Measurements from ENCODE around the gene C11orf24.
"Not testable (repeated sequence)": the region's sequence is repeated elsewhere in the genome, so short reads cannot be mapped to it uniquely, and the experiment has no call there.

Gene C11orf24

GRCh38 chr11:68271781-68272608 lies at the start of gene C11orf24:
Gene C11orf24 (minus strand): TSS chr11:68271973. CDS start chr11:68263767, 8,206 bp downstream.
- DNase-seq, result peak; percentile 85

GRCh38 chr11:68317147-68317785 lies 45.5 kb upstream of the C11orf24 start:
- no peak for DNase-seq

- no peak for DNase-seq
Measured at GRCh38 chr11:68315171-68315920, 43.6 kb upstream of the C11orf24 start.

GRCh38 chr11:68314203-68315170 lies 42.7 kb upstream of the C11orf24 start:
- DNase-seq, result no peak

GRCh38 chr11:68313574-68314202 lies 41.9 kb upstream of the C11orf24 start:
- DNase-seq, result no peak

GRCh38 chr11:68312780-68313573 lies 41.2 kb upstream of the C11orf24 start:
- DNase-seq, result no peak

- no peak for DNase-seq
Measured at GRCh38 chr11:68312117-68312779, 40.5 kb upstream of the C11orf24 start, which contains the start of gene LRP5. Gene LRP5 (plus strand): TSS chr11:68312591. CDS start chr11:68312715, 124 bp downstream.

- DNase-seq, result no peak
Measured at GRCh38 chr11:68311160-68312116, 39.7 kb upstream of the C11orf24 start.

GRCh38 chr11:68309621-68310185 lies 37.9 kb upstream of the C11orf24 start:
- no peak for DNase-seq

GRCh38 chr11:68308068-68308467 lies 36.3 kb upstream of the C11orf24 start:
- DNase-seq, result no peak

GRCh38 chr11:68306636-68307035 lies 34.9 kb upstream of the C11orf24 start:
- no peak for DNase-seq

GRCh38 chr11:68303982-68304780 lies 32.4 kb upstream of the C11orf24 start:
- no peak for DNase-seq

GRCh38 chr11:68303083-68303482 lies 31.3 kb upstream of the C11orf24 start:
- no peak for DNase-seq

- peak; percentile 51 for DNase-seq
Measured at GRCh38 chr11:68302670-68303069, 30.9 kb upstream of the C11orf24 start.

GRCh38 chr11:68302256-68302655 lies 30.5 kb upstream of the C11orf24 start:
- DNase-seq, result no peak

- no peak for DNase-seq
Measured at GRCh38 chr11:68300076-68300830, 28.5 kb upstream of the C11orf24 start.

GRCh38 chr11:68299517-68299879 lies 27.7 kb upstream of the C11orf24 start:
- not testable (repeated sequence) for DNase-seq
